ENCODE results near the gene TPRG1L. TPM values are rescaled to one million over a fixed set of nuclear protein-coding genes. Genes with fewer than 3 reads are reported as not detected.

TPRG1L gene
- total RNA-seq, 1 experiment from 2014 or later, result 24.0 TPM

- H2AK5ac ChIP-seq (ENCODE audit: insufficient read length, low read length), result no peak overlapping the region
- H3K9me3 Mint-ChIP-seq, result peaks cover 0 to 2% of the 10 kb centered on the region in 2 experiments; a peak in 1 of 5 replicates
- no CpG with 5 or more reads among the region's 6 CpGs for WGBS (ENCODE audit: extremely low coverage, insufficient read length, low lambda C conversion rate)
- no peak overlapping the region for H3K4me3 Mint-ChIP-seq
- H3K14ac ChIP-seq (ENCODE audit: insufficient read depth, low read length), result no peak overlapping the region
- peaks cover 5% of the 10 kb centered on the region for H3K23me2 ChIP-seq (ENCODE audit: insufficient read length, low read depth, low read length, poor library complexity, severe bottlenecking)
- no peaks in the 10 kb centered on the region for H3K36me3 Mint-ChIP-seq (ENCODE audit: insufficient read depth in 1 of 3, low read depth in 3 of 3)
- no peak overlapping the region for H3K4me2 ChIP-seq (ENCODE audit: insufficient read depth, insufficient read length, low read length)
- no peak overlapping the region for H3K4ac ChIP-seq (ENCODE audit: low read depth, low read length)
- no peak overlapping the region for H3T11ph ChIP-seq (ENCODE audit: low read length)
- no peaks in the 10 kb centered on the region for H4K20me1 ChIP-seq (ENCODE audit: control insufficient read depth, insufficient read depth, insufficient read length)
- H2BK120ac ChIP-seq (ENCODE audit: low read depth, low read length, poor library complexity, severe bottlenecking), result no peak overlapping the region
- no peak overlapping the region for H4K5ac ChIP-seq (ENCODE audit: insufficient read length, low read depth, low read length)
- no peaks in the 10 kb centered on the region for H3K79me1 ChIP-seq (ENCODE audit: insufficient read depth, low read depth, low read length, poor library complexity, severe bottlenecking)
- no peak for TF ChIP-seq CTCF (conservative IDR thresholded peaks at IDR 0.05)
- no peaks in the 10 kb centered on the region for H3K9me3 ChIP-seq (ENCODE audit: control insufficient read depth, low read depth, low read length)
- no peak overlapping the region for H2AFZ ChIP-seq (ENCODE audit: low read length)
- H2BK5ac ChIP-seq (ENCODE audit: insufficient read length, low read length), result no peak overlapping the region
- H3K4me1 ChIP-seq (ENCODE audit: insufficient read depth, low read length), result no peaks in the 10 kb centered on the region
- H3K27ac ChIP-seq (ENCODE audit: insufficient read length, low read depth, low read length), result no peak overlapping the region
- H2BK20ac ChIP-seq (ENCODE audit: low read depth, low read length, poor library complexity, severe bottlenecking), result no peak overlapping the region
- peaks cover 17 to 21% of the 10 kb centered on the region in 2 experiments for H3K4me1 Mint-ChIP-seq
- H2BK12ac ChIP-seq (ENCODE audit: insufficient read length, low read depth, low read length), result no peak overlapping the region
- no peaks in the 10 kb centered on the region for H3K79me2 ChIP-seq (ENCODE audit: insufficient read depth, low read length)
- no peak for DNase-seq
- H4K8ac ChIP-seq (replicated peaks; ENCODE audit: insufficient read length, low read depth, low read length), result no peak overlapping the region
- no peak overlapping the region for H3K9ac ChIP-seq (ENCODE audit: extremely low read depth, insufficient read length, low read length)
- no peak overlapping the region for H4K91ac ChIP-seq (ENCODE audit: insufficient read length, low read depth, low read length)
- no peak overlapping the region for H3K18ac ChIP-seq (ENCODE audit: insufficient read length, low read depth, low read length)
- no peak overlapping the region for H3K56ac ChIP-seq (ENCODE audit: insufficient read length, low read depth, low read length)
- no peak overlapping the region for H3K23ac ChIP-seq (ENCODE audit: insufficient read length, low read depth, low read length)
- peaks cover 24% of the 10 kb centered on the region for H3K27me3 ChIP-seq (ENCODE audit: insufficient read depth, low read length)
- H2BK15ac ChIP-seq (ENCODE audit: low read depth, low read length), result no peak overlapping the region
- peaks cover 76% of the 10 kb centered on the region for H3K27me3 Mint-ChIP-seq (ENCODE audit: low read depth)
- H3K27ac Mint-ChIP-seq, result no peak overlapping the region
These were observed 32.3 kb downstream of the TPRG1L start for GRCh38 chr1:3657096-3657475.

All from H9 (cell line).